GM10266 (cell line): ENCODE measurements around the gene BPIFB2.

Source experiments
- DNase-seq: peaks from one replicate; pipeline ENCODE4 v3.0.0; 2012; ENCODE audit errors: extremely low spot score
- CTCF ChIP-seq: IDR thresholded peaks from 2 replicates; pipeline ENCODE4 v1.5.1; 2012; ENCODE audit warnings: mild to moderate bottlenecking, low read depth; ENCODE audit not compliant: control insufficient read depth, insufficient read depth; ENCODE audit errors: missing control alignments

Gene BPIFB2

GRCh38 chr20:33017542-33017941, 10.0 kb downstream of the BPIFB2 start:
- DNase-seq: no peak
- TF ChIP-seq CTCF: no peak

GRCh38 chr20:33018169-33018931, 10.8 kb downstream of the BPIFB2 start:
- no peak for DNase-seq
- TF ChIP-seq CTCF: no peak

- TF ChIP-seq CTCF: no peak
- no peak for DNase-seq
Observed at GRCh38 chr20:33019465-33020277, 12.2 kb downstream of the BPIFB2 start.

GRCh38 chr20:33020278-33021161, 13.0 kb downstream of the BPIFB2 start:
- DNase-seq: no peak

GRCh38 chr20:33021879-33022278, 14.4 kb downstream of the BPIFB2 start:
- DNase-seq: no peak
- TF ChIP-seq CTCF: no peak

More at GRCh38 chr20:33020278-33021161, 13.0 kb downstream of the BPIFB2 start:
- no peak for TF ChIP-seq CTCF

GRCh38 chr20:33022289-33022688, 14.8 kb downstream of the BPIFB2 start:
- DNase-seq: no peak
- no peak for TF ChIP-seq CTCF
